Stomach (tissue), 4 donors: Measurements from ENCODE around the gene AADACL2.

ENCODE experiments used
- POLR2A ChIP-seq, 4 donors: fragments of 450-650 bp; IDR thresholded peaks; one replicate each; pipeline ENCODE4 v1.6.1; 2016; ENCODE audit warnings: antibody characterized with exemption in 4 of 4, control low read depth in 2 of 4, mild to moderate bottlenecking in 1 of 4, moderate library complexity in 1 of 4
- POLR2AphosphoS5 ChIP-seq, 3 donors: sonication (generic); formaldehyde crosslinking; IDR thresholded peaks; one replicate each; pipeline ENCODE4 v1.6.1; 2016; ENCODE audit warnings: antibody characterized with exemption in 3 of 3
- TF ChIP-seq, protein P1 (sequence below), 7 experiments: fragments of 450-650 bp in 4 of 7; fragments of 200-600 bp in 3 of 7; sonication (generic) in 3 of 7; IDR thresholded peaks; one replicate each; pipeline ENCODE4 v1.5.1; 2016 to 2019; ENCODE audit warnings: antibody characterized with exemption in 7 of 7, control low read depth in 2 of 7, mild to moderate bottlenecking in 1 of 7

GRCh38 chr3:151684094-151684493, 49.6 kb upstream of the AADACL2 start:
- TF ChIP-seq POLR2A (IDR thresholded peaks at IDR 0.05) (no peak), POLR2AphosphoS5 (IDR thresholded peaks at IDR 0.05) (no peak)
- TF ChIP-seq, protein P1, sequence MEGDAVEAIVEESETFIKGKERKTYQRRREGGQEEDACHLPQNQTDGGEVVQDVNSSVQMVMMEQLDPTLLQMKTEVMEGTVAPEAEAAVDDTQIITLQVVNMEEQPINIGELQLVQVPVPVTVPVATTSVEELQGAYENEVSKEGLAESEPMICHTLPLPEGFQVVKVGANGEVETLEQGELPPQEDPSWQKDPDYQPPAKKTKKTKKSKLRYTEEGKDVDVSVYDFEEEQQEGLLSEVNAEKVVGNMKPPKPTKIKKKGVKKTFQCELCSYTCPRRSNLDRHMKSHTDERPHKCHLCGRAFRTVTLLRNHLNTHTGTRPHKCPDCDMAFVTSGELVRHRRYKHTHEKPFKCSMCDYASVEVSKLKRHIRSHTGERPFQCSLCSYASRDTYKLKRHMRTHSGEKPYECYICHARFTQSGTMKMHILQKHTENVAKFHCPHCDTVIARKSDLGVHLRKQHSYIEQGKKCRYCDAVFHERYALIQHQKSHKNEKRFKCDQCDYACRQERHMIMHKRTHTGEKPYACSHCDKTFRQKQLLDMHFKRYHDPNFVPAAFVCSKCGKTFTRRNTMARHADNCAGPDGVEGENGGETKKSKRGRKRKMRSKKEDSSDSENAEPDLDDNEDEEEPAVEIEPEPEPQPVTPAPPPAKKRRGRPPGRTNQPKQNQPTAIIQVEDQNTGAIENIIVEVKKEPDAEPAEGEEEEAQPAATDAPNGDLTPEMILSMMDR (IDR thresholded peaks at IDR 0.05), result no peak
